ENCODE results near the gene RDX.

RDX gene

DNA sequence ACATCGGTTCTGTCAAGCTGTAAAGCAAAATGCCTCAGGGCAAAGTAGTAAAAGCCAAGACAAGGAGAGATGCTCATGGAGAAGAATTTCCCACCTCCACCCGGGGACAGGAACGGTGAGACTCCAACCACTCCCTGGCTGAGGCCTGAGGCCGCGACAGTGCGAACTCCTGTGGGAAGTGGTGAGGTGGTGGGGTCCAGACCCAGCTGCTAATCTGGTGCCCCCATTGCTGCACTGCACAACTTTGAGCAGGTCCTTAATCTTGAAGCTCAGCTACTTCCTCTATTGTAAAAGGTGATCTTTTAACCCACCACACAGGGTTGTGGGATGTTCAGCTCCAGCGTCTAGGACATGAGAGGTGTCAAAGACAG lies 119.3 kb downstream of the RDX start:
- DNase-seq (ENCODE audit: low read depth, low spot score) = no peak
- H3K27ac ChIP-seq = no peak overlapping the region

- H3K27ac ChIP-seq = no peak overlapping the region
- DNase-seq (ENCODE audit: low read depth, low spot score) = no peak
Observed at GRCh38 chr11:110176366-110177085, 119.9 kb downstream of the RDX start.

- no peak for DNase-seq (ENCODE audit: low read depth, low spot score)
- no peak overlapping the region for H3K27ac ChIP-seq
Observed at GRCh38 chr11:110174645-110175310, 121.6 kb downstream of the RDX start.

GRCh38 chr11:110173811-110174644 lies 122.4 kb downstream of the RDX start:
- no peak for DNase-seq (ENCODE audit: low read depth, low spot score)
- H3K27ac ChIP-seq = no peak overlapping the region

- no peak overlapping the region for H3K27ac ChIP-seq
- no peak for DNase-seq (ENCODE audit: low read depth, low spot score)
Observed at GRCh38 chr11:110172468-110173065, 123.8 kb downstream of the RDX start.

DNA sequence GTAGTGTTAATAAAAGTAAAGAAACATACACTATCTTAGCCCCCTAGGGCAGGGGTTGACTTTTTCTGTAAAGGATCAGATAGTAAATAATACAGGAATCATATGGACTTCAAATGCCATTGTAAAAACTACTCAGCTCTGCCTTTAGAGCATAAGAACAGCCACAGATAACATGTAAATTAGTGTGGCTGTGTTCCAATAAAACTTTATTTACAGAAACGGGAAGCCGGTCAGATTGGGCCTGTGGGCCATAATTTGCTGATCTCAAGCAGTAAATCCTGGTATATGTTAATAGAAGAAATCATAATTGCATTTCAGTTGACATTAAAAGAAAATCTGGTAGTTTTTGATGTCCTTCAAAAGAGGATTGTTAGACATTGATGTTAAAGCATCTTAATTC lies 126.7 kb downstream of the RDX start:
- H3K27ac ChIP-seq = no peak overlapping the region
- DNase-seq (ENCODE audit: low read depth, low spot score) = no peak

DNA sequence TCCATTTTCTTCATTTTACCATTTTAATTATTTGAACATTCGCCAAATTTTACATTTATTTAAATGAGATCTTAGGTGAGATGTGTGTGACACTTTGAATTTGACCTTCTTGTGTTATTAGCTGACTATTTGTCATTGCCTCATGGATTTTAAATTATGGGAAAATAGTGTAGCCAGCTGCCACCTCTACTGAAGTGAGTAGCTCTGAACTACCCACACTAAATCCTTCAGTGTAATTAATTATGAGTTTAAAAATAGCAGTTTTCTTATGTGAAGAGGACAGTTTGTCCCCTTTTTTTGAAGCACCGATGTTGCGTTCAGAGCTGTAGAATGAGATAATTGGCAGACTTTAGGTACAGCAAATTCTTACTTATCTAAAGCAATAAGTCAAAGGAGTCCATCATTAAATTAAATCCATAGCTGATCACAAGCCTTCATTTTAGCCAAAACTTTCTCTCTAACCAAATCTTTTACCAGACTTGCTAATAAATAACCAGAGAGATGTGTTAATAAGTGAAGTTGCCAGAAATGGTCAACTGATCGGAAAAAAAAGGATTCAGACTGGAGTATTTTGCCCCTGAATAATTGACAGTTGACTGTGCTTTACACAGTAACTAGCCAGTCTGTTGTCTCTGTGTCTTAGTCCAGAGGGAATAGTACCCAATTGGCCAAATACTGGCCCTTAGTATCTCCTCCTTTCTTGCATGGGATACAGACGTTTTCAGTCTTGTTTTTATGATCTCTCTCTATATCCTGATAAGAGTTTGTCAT lies 128.2 kb downstream of the RDX start:
- no peak overlapping the region for H3K27ac ChIP-seq
- DNase-seq (ENCODE audit: low read depth, low spot score) = no peak

DNA sequence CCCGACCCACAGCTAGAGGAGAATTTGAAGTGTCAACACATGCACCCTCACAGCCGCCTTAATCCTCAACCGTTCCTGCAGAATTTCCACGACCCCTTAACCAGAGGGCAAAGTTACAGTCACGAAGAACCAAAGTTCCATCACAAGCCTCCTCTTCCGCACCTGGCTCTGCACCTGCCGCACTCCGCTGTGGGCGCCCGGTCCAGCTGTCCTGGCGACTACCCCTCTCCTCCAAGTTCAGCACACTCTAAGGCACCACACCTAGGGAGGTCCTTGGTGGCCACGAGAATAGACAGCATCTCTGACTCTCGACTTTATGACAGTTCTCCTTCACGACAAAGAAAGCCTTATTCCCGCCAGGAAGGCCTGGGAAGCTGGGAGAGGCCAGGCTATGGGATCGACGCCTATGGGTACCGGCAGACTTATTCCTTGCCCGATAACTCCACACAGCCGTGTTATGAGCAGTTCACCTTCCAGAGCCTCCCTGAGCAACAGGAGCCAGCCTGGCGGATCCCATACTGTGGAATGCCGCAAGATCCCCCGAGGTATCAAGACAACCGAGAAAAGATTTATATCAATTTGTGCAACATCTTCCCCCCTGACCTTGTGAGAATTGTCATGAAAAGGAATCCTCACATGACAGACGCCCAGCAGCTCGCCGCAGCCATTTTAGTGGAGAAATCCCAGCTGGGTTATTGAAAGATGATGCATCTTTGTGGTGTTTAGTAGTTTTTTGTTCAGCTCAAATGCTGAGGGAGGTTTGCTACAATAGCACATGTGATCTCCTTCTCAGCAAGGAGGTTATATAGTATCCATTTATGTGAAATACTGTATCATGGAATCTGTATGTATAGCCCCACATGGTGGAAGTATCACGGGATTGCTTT lies 131.1 kb downstream of the RDX start:
- H3K27ac ChIP-seq = no peak overlapping the region
- no peak for DNase-seq (ENCODE audit: low read depth, low spot score)

DNA sequence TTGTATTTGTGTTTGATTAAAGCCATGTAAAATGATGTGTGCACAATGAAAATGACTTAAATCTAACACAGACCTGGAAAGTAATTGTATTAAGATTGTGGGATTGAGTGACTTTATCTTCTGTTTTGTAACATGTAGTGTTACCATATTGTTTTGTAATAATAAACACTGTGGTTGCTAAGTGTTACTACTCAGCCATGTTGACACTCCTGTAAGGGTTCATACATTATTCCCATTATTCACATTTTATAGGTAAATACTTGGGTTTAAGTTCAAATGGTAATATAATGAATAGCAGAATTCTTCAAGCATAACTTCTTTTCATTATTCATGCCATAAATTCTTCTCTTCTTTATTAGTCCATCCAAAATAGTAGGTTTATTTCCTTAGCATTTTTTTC lies 134.2 kb downstream of the RDX start:
- H3K27ac ChIP-seq = no peak overlapping the region
- DNase-seq (ENCODE audit: low read depth, low spot score) = no peak

DNA sequence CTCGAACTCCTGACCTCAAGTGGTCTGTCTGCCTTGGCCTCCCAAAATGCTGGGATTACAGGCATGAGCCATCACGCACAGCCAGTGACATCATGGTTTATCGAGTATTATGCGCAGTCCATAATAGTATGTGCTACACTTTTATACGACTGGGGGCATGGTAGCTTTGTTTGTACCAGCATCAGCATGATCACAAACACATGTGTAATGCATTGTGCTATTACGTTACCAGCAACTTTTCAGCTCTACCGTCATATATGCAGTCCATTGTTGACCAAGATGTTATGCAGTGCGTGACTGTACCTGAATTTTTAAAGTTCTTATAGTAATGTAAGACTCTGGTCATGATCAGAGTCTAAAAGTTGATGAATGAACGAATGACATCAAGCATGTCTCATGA lies 135.4 kb downstream of the RDX start:
- DNase-seq (ENCODE audit: low read depth, low spot score) = no peak
- no peak overlapping the region for H3K27ac ChIP-seq

DNA sequence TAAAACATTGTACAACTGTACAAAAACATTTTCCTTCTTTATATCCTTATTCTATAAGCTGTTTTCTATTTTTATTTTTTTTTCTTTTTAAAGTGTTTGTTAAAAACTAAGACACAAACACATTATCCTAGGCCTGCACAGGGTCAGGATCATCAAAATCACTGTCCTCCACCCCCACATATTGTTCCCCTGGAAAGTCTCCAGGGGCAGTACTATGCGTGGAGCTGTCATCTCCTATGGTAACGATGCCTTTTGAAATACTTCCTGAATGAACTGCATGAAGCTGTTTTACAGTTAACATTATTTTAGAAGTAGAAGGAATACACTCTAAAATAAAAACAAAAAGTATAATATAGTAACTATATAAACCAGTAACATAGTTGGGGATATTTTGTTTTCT lies 136.0 kb downstream of the RDX start:
- H3K27ac ChIP-seq = no peak overlapping the region
- no peak for DNase-seq (ENCODE audit: low read depth, low spot score)

- DNase-seq (ENCODE audit: low read depth, low spot score) = no peak
- H3K27ac ChIP-seq = no peak overlapping the region
Observed at GRCh38 chr11:110160016-110160415, 136.4 kb downstream of the RDX start.

GRCh38 chr11:110159476-110159875 lies 136.9 kb downstream of the RDX start:
- no peak for DNase-seq (ENCODE audit: low read depth, low spot score)
- H3K27ac ChIP-seq = no peak overlapping the region

- H3K27ac ChIP-seq = no peak overlapping the region
- DNase-seq (ENCODE audit: low read depth, low spot score) = no peak
Observed at GRCh38 chr11:110158317-110159200, 137.9 kb downstream of the RDX start.

GRCh38 chr11:110156503-110156902 lies 139.9 kb downstream of the RDX start:
- no peak overlapping the region for H3K27ac ChIP-seq
- DNase-seq (ENCODE audit: low read depth, low spot score) = no peak

DNA sequence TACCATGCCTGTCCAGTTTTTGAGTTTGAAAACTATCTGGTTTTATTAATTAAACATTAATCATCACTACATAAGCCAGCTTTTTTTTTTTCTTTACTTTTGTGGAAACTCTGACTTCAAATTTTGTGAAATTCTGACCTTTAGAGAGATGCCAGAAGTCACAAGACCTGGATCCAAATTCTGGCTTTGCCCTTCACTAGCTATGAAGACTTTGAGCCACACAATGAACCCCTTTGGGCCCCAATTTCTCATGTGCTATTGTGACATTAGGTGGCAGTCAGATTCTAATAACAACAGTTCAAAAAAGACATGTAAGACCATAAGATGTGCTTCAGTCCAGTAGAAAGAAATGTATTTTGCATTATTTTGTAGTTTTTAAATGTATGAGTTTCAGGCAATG lies 142.9 kb downstream of the RDX start:
- H3K27ac ChIP-seq = no peak overlapping the region
- no peak for DNase-seq (ENCODE audit: low read depth, low spot score)

- DNase-seq (ENCODE audit: low read depth, low spot score) = no peak
- H3K27ac ChIP-seq = no peak overlapping the region
Observed at GRCh38 chr11:110152199-110152598, 144.2 kb downstream of the RDX start.
